ENCODE measurements around the gene AK8. TPM values are rescaled to one million over a fixed set of nuclear protein-coding genes. Genes with fewer than 3 reads are reported as not detected.

Gene AK8
- total RNA-seq, 6 experiments from 2014 or later: 0.12 TPM; not detected in 4

DNA sequence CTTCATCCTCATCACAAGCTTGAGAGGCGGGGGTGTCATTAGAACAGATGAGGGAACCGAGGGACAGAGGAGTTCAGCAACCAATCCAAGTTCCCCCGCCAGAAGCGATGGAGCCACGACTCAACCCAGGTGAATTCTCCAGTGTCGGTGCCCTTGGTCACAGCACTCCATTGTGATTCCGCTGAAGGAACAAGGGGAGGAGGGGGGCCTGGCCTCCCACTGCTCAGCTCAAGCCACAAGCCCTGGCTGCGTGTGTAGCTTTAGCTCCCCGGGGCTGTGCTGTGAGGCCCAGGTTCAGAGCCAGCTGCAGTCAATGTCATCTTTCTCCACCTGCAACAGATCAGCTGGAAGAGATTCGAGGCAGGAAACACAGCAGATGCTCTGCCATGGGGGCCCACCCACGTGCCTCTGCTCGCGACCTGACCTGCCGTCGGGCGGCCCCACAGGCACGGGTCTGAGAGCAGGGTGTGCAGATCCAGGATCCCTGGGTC lies 135.2 kb downstream of the AK8 start:
- Histone ChIP-seq H3K27ac (no peak overlapping the region), H3K4me3 (no peak overlapping the region), H3K27me3 (no peaks in the 10 kb centered on the region), H3K9me3 (no peaks in the 10 kb centered on the region), H3K4me1 (no peaks in the 10 kb centered on the region), H3K36me3 (no peaks in the 10 kb centered on the region)
- 64% methylated on average over 7 of the region's 17 CpGs for WGBS (ENCODE audit: insufficient coverage, low coverage, low lambda C conversion rate, missing lambda C conversion rate)
- intact Hi-C loops (cut with DNase I): no loop called here
- DNase-seq: peak in 2 of 3 donors; percentile 27 to 40
- no peak for TF ChIP-seq POLR2A (IDR thresholded peaks at IDR 0.05)
- TF ChIP-seq, protein P1, sequence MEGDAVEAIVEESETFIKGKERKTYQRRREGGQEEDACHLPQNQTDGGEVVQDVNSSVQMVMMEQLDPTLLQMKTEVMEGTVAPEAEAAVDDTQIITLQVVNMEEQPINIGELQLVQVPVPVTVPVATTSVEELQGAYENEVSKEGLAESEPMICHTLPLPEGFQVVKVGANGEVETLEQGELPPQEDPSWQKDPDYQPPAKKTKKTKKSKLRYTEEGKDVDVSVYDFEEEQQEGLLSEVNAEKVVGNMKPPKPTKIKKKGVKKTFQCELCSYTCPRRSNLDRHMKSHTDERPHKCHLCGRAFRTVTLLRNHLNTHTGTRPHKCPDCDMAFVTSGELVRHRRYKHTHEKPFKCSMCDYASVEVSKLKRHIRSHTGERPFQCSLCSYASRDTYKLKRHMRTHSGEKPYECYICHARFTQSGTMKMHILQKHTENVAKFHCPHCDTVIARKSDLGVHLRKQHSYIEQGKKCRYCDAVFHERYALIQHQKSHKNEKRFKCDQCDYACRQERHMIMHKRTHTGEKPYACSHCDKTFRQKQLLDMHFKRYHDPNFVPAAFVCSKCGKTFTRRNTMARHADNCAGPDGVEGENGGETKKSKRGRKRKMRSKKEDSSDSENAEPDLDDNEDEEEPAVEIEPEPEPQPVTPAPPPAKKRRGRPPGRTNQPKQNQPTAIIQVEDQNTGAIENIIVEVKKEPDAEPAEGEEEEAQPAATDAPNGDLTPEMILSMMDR (IDR thresholded peaks at IDR 0.05): no peak
- no peak for ATAC-seq

DNA sequence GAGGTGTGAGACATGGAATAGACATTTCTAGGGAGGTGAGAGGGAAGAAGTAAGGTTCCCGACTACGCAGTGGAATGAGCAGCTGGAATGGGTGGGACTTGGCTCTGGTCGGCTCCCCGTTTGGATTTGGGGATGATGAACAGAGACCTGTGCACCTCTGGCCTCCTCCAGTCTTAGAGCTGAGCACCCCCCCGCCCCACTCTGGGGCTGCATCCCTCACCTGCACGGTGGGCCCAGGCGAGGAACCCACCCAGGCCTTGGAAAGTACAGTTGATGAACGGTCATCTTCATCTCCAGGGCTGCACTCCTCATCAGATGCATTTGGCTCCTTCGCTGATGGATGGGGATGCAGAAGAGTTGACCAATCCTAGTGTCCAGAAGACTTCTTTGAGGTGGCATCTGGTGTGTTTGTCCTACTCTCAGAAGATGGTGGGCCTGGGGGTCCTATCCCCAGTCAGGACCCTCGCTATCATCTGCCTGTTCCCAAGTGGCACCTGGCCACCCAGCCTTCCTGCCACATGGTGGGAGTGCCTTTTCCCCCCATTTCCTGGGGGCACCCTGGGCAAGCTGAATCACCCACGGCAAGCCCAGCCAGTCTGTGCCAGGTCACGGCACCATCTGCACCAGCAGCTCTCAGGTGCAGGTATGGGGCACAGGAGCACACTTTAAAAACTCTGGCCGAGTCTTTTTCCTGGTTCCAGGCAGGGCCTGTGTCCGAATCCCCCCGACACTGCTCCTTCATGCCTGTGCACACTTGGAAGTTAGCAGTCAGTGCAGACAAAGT lies 137.4 kb downstream of the AK8 start:
- Histone ChIP-seq H3K4me3 (no peak overlapping the region), H3K4me1 (no peaks in the 10 kb centered on the region), H3K9me3 (no peaks in the 10 kb centered on the region), H3K36me3 (no peaks in the 10 kb centered on the region), H3K27ac (no peak overlapping the region), H3K27me3 (no peaks in the 10 kb centered on the region)
- 75% methylated on average over 4 of the region's 15 CpGs for WGBS (ENCODE audit: insufficient coverage, low coverage, low lambda C conversion rate, missing lambda C conversion rate)
- no peak for TF ChIP-seq POLR2A (IDR thresholded peaks at IDR 0.05)
- TF ChIP-seq, protein P1 (IDR thresholded peaks at IDR 0.05): no peak
- intact Hi-C loops (cut with DNase I): no loop called here
- peak in 1 of 3 donors; percentile 14 for DNase-seq
- no peak for ATAC-seq

DNA sequence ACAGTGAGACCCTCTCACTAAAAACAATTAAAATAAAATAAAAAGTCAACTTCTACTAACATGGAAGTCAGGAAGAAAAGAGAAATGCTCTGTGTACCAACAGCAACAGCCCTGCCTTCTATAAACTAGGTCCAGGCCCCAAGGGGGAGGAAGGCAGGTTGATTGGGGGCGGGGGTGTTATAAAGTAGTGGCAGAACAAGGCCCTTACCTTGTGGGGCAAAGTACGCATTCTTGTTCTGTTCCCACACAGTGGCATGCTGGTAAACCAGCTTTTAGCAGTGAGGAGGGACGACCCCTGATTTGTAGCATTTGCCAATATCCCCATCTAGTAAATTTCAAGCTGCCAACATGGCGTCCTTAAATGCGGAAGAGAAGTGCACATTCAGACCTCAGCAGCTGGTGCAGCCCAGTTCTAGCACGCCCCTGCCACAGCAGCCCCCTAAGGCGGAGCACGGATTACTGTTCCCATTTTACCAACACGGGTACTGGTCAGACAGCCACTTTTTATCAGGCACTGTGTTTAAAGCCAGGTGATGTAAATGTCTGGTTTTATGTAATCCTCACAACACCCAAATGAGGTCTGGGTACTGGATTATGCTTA lies 138.3 kb downstream of the AK8 start:
- 96% methylated on average over 3 of the region's 9 CpGs for WGBS (ENCODE audit: insufficient coverage, low coverage, low lambda C conversion rate, missing lambda C conversion rate)
- Histone ChIP-seq H3K4me1 (no peaks in the 10 kb centered on the region), H3K36me3 (no peaks in the 10 kb centered on the region), H3K27me3 (no peaks in the 10 kb centered on the region), H3K27ac (no peak overlapping the region), H3K9me3 (no peaks in the 10 kb centered on the region), H3K4me3 (no peak overlapping the region)
- ATAC-seq: no peak
- TF ChIP-seq POLR2A (IDR thresholded peaks at IDR 0.05): no peak
- TF ChIP-seq, protein P1 (IDR thresholded peaks at IDR 0.05): no peak
- DNase-seq: peak in 1 of 3 donors; percentile 5
- intact Hi-C loops (cut with DNase I): no loop called here

DNA sequence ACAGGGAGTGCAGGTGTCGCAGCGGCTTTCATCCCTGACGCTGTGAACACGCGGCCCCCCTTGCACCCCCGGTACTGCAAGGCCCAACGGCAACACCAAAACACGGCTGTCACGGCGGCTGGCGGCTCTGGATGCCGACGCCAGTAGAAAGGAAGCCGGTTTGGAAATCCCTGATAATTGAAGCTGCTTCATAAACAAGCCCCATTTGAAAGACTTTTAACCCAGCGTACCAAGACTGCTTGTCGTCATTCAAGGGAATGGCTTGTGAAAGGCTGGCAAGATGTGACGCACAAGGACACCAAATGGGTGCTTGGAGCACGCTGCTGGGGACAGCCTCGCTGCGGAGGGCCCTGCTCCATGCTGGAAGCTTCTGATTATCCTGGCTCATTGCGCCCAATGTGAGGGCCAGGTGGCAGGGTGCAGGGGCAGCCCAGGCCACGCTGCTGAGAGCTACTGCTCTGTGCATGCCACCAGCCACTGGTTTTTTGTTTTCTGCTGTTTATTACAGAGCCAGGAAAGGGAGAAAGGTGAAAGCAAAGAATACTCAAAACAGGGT lies 144.7 kb downstream of the AK8 start:
- intact Hi-C loops (cut with DNase I): no loop called here
- peak in 1 of 3 donors; percentile 12 for DNase-seq
- no peaks in the 10 kb centered on the region for H3K36me3 ChIP-seq
- no peaks in the 10 kb centered on the region for H3K4me1 ChIP-seq
- H3K27ac ChIP-seq: no peak overlapping the region
- WGBS (ENCODE audit: insufficient coverage, low coverage, low lambda C conversion rate, missing lambda C conversion rate): 47% methylated on average over 3 of the region's 22 CpGs
- TF ChIP-seq, protein P1 (IDR thresholded peaks at IDR 0.05): no peak
- no peak for TF ChIP-seq POLR2A (IDR thresholded peaks at IDR 0.05)
- no peak overlapping the region for H3K4me3 ChIP-seq
- H3K9me3 ChIP-seq: no peaks in the 10 kb centered on the region
- no peak for ATAC-seq
- H3K27me3 ChIP-seq: no peaks in the 10 kb centered on the region

All from right lobe of liver (tissue), 6 donors.